Panc1 (cell line): ENCODE data around the gene ZNF431. TPM values are rescaled to one million over a fixed set of nuclear protein-coding genes. Genes with fewer than 3 reads are reported as not detected.

Source experiments
- ATAC-seq: fragments of 200-7000 bp; cut with Tn5 transposase; 2 replicates; pipeline ENCODE4 v1.9.1; 2020; ENCODE audit warnings: mild to moderate bottlenecking, moderate library complexity
- Bru-seq: library from RNA; stranded (reverse); fragments of 400-500 nt; gene quantifications from one replicate; lab custom pipeline; 2021; lab: Mats Ljungman, UMichigan
- BruChase-seq, 2 experiments: library from RNA; stranded (reverse); fragments of 400-500 nt; gene quantifications; one replicate each; lab custom pipeline; 2021; lab: Mats Ljungman, UMichigan
- BruUV-seq: library from RNA; stranded (reverse); fragments of 400-500 nt; replicated peaks from 2 replicates; lab custom pipeline; 2021; lab: Mats Ljungman, UMichigan
- CTCF ChIA-PET: fragments of 300-600 bp; sonication (Branson Sonifier 250); formaldehyde crosslinking; loops from one replicate; lab custom pipeline; 2022; ENCODE audit warnings: antibody characterized with exemption; lab: Charles Lee
- POLR2A ChIA-PET: fragments of 300-600 bp; sonication (Branson Sonifier 250); formaldehyde crosslinking; loops from one replicate; lab custom pipeline; 2022; ENCODE audit warnings: antibody characterized with exemption; lab: Charles Lee
- DNase-seq: peaks from one replicate; pipeline ENCODE4 v3.0.0-alpha.2; 2010; ENCODE audit warnings: low read depth, low spot score
- H3K27ac ChIP-seq: 2 replicates; pipeline ENCODE4 v1.5.1; 2011; ENCODE audit warnings: mild to moderate bottlenecking, low read length, inconsistent platforms
- H3K27me3 ChIP-seq: fragments of 200-500 bp; sonication (Bioruptor generic); 2 replicates; pipeline ENCODE4 v1.6.0; 2014; ENCODE audit warnings: low read length, inconsistent platforms; ENCODE audit not compliant: control insufficient read depth, insufficient read depth
- H3K36me3 ChIP-seq: fragments of 200-500 bp; sonication (Bioruptor generic); 2 replicates; pipeline ENCODE4 v1.5.1; 2014; ENCODE audit warnings: inconsistent platforms, mild to moderate bottlenecking, low read length, moderate library complexity; ENCODE audit not compliant: control insufficient read depth, insufficient read depth
- H3K4me1 ChIP-seq: 2 replicates; pipeline ENCODE4 v1.5.1; 2011; ENCODE audit warnings: inconsistent platforms, mild to moderate bottlenecking, low read length, moderate library complexity; ENCODE audit not compliant: control insufficient read depth, insufficient read depth
- H3K4me3 ChIP-seq, 2 experiments: 2 replicates each; pipeline ENCODE4 v1.5.1; 2011 to 2012; ENCODE audit warnings: low read depth in 2 of 2, low read length in 2 of 2, mild to moderate bottlenecking in 2 of 2, inconsistent platforms in 1 of 2, moderate library complexity in 1 of 2
- H3K9me3 ChIP-seq: fragments of 200-500 bp; sonication (Bioruptor generic); 2 replicates; pipeline ENCODE4 v1.5.1; 2014; ENCODE audit warnings: low read depth, mild to moderate bottlenecking, inconsistent platforms, low read length, moderate library complexity; ENCODE audit not compliant: control insufficient read depth, insufficient read depth
- POLR2AphosphoS5 ChIP-seq: IDR thresholded peaks from 2 replicates; pipeline ENCODE4 v1.6.1; 2012; ENCODE audit warnings: mild to moderate bottlenecking, low read depth, low read length, moderate library complexity
- REST ChIP-seq, 2 experiments: IDR thresholded peaks; 2 replicates each; pipeline ENCODE4 v1.6.1; 2011 to 2012; ENCODE audit warnings: low read depth in 2 of 2, control low read depth in 1 of 2, low read length in 1 of 2, mild to moderate bottlenecking in 1 of 2, moderate library complexity in 1 of 2; ENCODE audit not compliant: insufficient read depth in 1 of 2
- SIN3A ChIP-seq: IDR thresholded peaks from 2 replicates; pipeline ENCODE4 v1.6.1; 2012; ENCODE audit warnings: low read depth, mild to moderate bottlenecking, low read length, moderate library complexity, borderline replicate concordance; ENCODE audit not compliant: insufficient read depth
- TCF7L2 ChIP-seq: IDR thresholded peaks from 2 replicates; pipeline ENCODE4 v1.6.1; 2011; ENCODE audit warnings: mild to moderate bottlenecking, low read depth, low read length, inconsistent platforms
- in situ Hi-C: cut with HindIII; loops from 2 replicates; pipeline ENCODE4 v1.10.0; 2016; ENCODE audit warnings: low sequenced_read_pairs, low pct_unique_long_range_greater_than_20kb
- intact Hi-C: fragments of 100-400 bp; cut with micrococcal nuclease; formaldehyde crosslinking; loops from one replicate; pipeline ENCODE4 v1.10.0; 2022; ENCODE audit not compliant: unreplicated experiment
- long read RNA-seq: library from polyadenylated mRNA; unstranded; transcript quantifications from one replicate; pipeline ENCODE4 v2.0.0, GENCODE V29; 2021; ENCODE audit not compliant: unreplicated experiment
- polyA plus RNA-seq: library from polyadenylated mRNA; unstranded; fragments of >200 nt; gene quantifications from one replicate; pipeline ENCODE4 v1.2.1, GENCODE V29; 2012; ENCODE audit warnings: missing spikeins; ENCODE audit not compliant: insufficient read length
- total RNA-seq: library from RNA; stranded (reverse); gene quantifications from one replicate; pipeline ENCODE4 v1.2.1, GENCODE V29; 2021; ENCODE audit not compliant: unreplicated experiment
- TF ChIP-seq, protein P1 (sequence below): fragments of 450-650 bp; IDR thresholded peaks from 2 replicates; pipeline ENCODE4 v1.5.1; 2017; ENCODE audit warnings: mild to moderate bottlenecking

ZNF431 gene
- total RNA-seq (10.8 TPM), Bru-seq, nascent RNA (percentile 82 among the genes with signal in this experiment), BruChase-seq, experiment 1, labeled RNA remaining after a 2-hour chase (percentile 82 among the genes with signal in this experiment), BruChase-seq, experiment 2, labeled RNA remaining after a 6-hour chase (percentile 73 among the genes with signal in this experiment)
- polyA plus RNA-seq = 4.1 TPM
- long read RNA-seq, full-length matches to known transcripts = 1 of 9 reads
- long read RNA-seq, partial matches to known transcripts = 3 of 9 reads
- long read RNA-seq, other reads (novel, unspliced or antisense) = 5 of 9 reads

GRCh38 chr19:21141787-21142464, at the start of gene ZNF431:
ZNF431 (plus strand) TSS chr19:21142040; CDS start chr19:21142184, 144 bp downstream.
- Histone ChIP-seq H3K4me3 (peak within 1 kb of the TSS; percentile 81 to 83), H3K9me3 (no peaks in the 10 kb centered on the region), H3K27me3 (no peaks in the 10 kb centered on the region), H3K36me3 (no peaks in the 10 kb centered on the region; the same call in none of the 2 replicates), H3K27ac (peak within 1 kb of the TSS; percentile 84), H3K4me1 (peaks cover 2% of the 10 kb centered on the region; the same call in 1 of the 2 replicates)
- ATAC-seq (peak; percentile 100), DNase-seq (peak; percentile 64)
- BruUV-seq = no TSS peak
- ChIA-PET CTCF (interaction anchor here (0.7 kb wide), 1 partner anchor 213 kb away, joined by 6 read pairs; no protein-coding TSS in a partner anchor), POLR2A (interaction anchor here (1.0 kb wide), 1 partner anchor 717 kb away, joined by 5 read pairs; no protein-coding TSS in a partner anchor)
- in situ Hi-C loops = no loop called here
- intact Hi-C loops = no loop called here
- TF ChIP-seq POLR2AphosphoS5 = peak; percentile 71
- 0 out of 2 replicates have a peak, but pooled peaks have one; percentile 77 for TF ChIP-seq SIN3A
- TF ChIP-seq REST (IDR thresholded peaks at IDR 0.05; ENCODE audit: insufficient read depth in 1 of 2, low read depth in 2 of 2, low read length in 1 of 2) = no peak
- peak; percentile 55 for TF ChIP-seq TCF7L2
- TF ChIP-seq, protein P1, sequence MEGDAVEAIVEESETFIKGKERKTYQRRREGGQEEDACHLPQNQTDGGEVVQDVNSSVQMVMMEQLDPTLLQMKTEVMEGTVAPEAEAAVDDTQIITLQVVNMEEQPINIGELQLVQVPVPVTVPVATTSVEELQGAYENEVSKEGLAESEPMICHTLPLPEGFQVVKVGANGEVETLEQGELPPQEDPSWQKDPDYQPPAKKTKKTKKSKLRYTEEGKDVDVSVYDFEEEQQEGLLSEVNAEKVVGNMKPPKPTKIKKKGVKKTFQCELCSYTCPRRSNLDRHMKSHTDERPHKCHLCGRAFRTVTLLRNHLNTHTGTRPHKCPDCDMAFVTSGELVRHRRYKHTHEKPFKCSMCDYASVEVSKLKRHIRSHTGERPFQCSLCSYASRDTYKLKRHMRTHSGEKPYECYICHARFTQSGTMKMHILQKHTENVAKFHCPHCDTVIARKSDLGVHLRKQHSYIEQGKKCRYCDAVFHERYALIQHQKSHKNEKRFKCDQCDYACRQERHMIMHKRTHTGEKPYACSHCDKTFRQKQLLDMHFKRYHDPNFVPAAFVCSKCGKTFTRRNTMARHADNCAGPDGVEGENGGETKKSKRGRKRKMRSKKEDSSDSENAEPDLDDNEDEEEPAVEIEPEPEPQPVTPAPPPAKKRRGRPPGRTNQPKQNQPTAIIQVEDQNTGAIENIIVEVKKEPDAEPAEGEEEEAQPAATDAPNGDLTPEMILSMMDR = no peak

DNA sequence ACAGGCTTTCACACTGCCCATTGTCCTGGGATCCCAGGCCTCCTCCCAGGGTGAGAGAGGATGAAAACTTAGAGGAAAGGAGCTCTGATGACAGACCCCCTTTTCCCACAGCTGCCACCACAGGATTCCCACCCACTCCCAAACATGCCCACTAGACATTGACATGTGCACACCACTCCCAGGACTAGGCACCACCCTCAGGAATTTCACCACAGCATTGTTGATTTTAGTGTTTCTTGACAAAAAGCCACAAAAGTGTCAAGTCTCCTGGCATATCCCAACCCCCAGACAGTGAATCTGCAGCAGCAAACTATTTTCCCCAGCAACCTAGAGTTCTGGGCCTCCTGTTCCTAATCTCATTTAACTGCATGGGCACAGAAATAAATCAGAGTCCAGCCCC, 49.7 kb upstream of the ZNF431 start:
- H3K4me1 ChIP-seq = no peaks in the 10 kb centered on the region
- TF ChIP-seq REST (IDR thresholded peaks at IDR 0.05; ENCODE audit: insufficient read depth in 1 of 2, low read depth in 2 of 2, low read length in 1 of 2) (no peak), POLR2AphosphoS5 (no peak), TCF7L2 (no peak), SIN3A (no peak)
- TF ChIP-seq, protein P1 = no peak
- no peak overlapping the region for H3K4me3 ChIP-seq
- H3K36me3 ChIP-seq = no peaks in the 10 kb centered on the region
- no peak for ATAC-seq
- no peaks in the 10 kb centered on the region for H3K9me3 ChIP-seq
- intact Hi-C loops (no loop called here), in situ Hi-C loops (no loop called here)
- no peak for DNase-seq
- BruUV-seq = no TSS peak
- POLR2A ChIA-PET = no interaction called here
- CTCF ChIA-PET = no interaction called here
- H3K27ac ChIP-seq = no peak overlapping the region
- H3K27me3 ChIP-seq = no peaks in the 10 kb centered on the region
